HepG2 (cell line): ENCODE results near the gene RASL12. TPM values are rescaled to one million over a fixed set of nuclear protein-coding genes. Genes with fewer than 3 reads are reported as not detected.
A peak's percentile ranks its signal among the peaks of the same experiment; 100 is the strongest.

Experiments used
- CEBPZ ChIP-seq: IDR thresholded peaks from 2 replicates; pipeline ENCODE4 v1.6.1; 2012; ENCODE audit warnings: low read length, improper control_type of control experiment
- ETV5 ChIP-seq: IDR thresholded peaks from 2 replicates; pipeline ENCODE4 v1.6.1; 2018; ENCODE audit warnings: missing biosample characterization, missing genetic modification reagents, inconsistent platforms, borderline replicate concordance
- HHEX ChIP-seq: IDR thresholded peaks from 2 replicates; pipeline ENCODE4 v1.6.1; 2016; ENCODE audit warnings: control low read depth
- MLX ChIP-seq: IDR thresholded peaks from 2 replicates; pipeline ENCODE4 v1.6.1; 2016
- MXI1 ChIP-seq: IDR thresholded peaks from 3 replicates; pipeline ENCODE4 v1.6.1; 2012; ENCODE audit warnings: low read depth, low read length, inconsistent platforms, borderline replicate concordance
- ZBTB10 ChIP-seq: sonication (generic); formaldehyde crosslinking; IDR thresholded peaks from 2 replicates; pipeline ENCODE4 v1.4.0; 2020; ENCODE audit warnings: missing genetic modification reagents, borderline replicate concordance
- ZMAT3 ChIP-seq: sonication (generic); formaldehyde crosslinking; conservative IDR thresholded peaks from 2 replicates; pipeline ENCODE4 v1.7.0; 2021; ENCODE audit warnings: missing genetic modification reagents
- ZNF17 ChIP-seq: sonication (generic); formaldehyde crosslinking; IDR thresholded peaks from 2 replicates; pipeline ENCODE4 v1.5.0; 2020; ENCODE audit warnings: mild to moderate bottlenecking, missing genetic modification reagents
- ZNF329 ChIP-seq: sonication (generic); formaldehyde crosslinking; IDR thresholded peaks from 2 replicates; pipeline ENCODE4 v1.9.0; 2021; ENCODE audit warnings: low read depth, mild to moderate bottlenecking, missing genetic modification reagents
- ZNF333 ChIP-seq: sonication (generic); formaldehyde crosslinking; IDR thresholded peaks from 2 replicates; pipeline ENCODE4 v1.4.0; 2020; ENCODE audit warnings: mild to moderate bottlenecking, missing genetic modification reagents, borderline replicate concordance
- ZNF407 ChIP-seq: sonication (generic); formaldehyde crosslinking; IDR thresholded peaks from one replicate; pipeline ENCODE4 v1.5.1; 2020; ENCODE audit warnings: mild to moderate bottlenecking, missing genetic modification reagents; ENCODE audit errors: not compliant biosample characterization
- ZNF558 ChIP-seq: sonication (generic); formaldehyde crosslinking; IDR thresholded peaks from 2 replicates; pipeline ENCODE4 v1.9.0; 2022; ENCODE audit warnings: mild to moderate bottlenecking, missing genetic modification reagents, borderline replicate concordance
- ZSCAN12 ChIP-seq: sonication (generic); formaldehyde crosslinking; IDR thresholded peaks from 2 replicates; pipeline ENCODE4 v1.9.0; 2021; ENCODE audit warnings: mild to moderate bottlenecking, missing genetic modification reagents
- polyA plus RNA-seq, 8 experiments: library from polyadenylated mRNA; depleted of rRNA in 3 of 8; stranded (reverse) in 7 of 8; unstranded in 1 of 8; fragments of >200 nt; fragmentation: Illumina TruSeq in 4 of 8; extraction: Trizol in 4 of 8; gene quantifications; 2 replicates each; pipeline versions ENCODE4 v1.2.1 to v1.2.3, GENCODE V29; 2011 to 2016; ENCODE audit warnings: low read depth in 4 of 8, missing spikeins in 1 of 8, mixed read lengths in 1 of 8; ENCODE audit not compliant: insufficient read depth in 1 of 8
- total RNA-seq, 5 experiments: library from RNA; depleted of rRNA; stranded (reverse); fragments of >200 nt; fragmentation: Illumina TruSeq; extraction: Trizol; gene quantifications; 2 replicates each; pipeline ENCODE4 v1.2.3, GENCODE V29; 2016; ENCODE audit warnings: low read depth in 1 of 5

The RASL12 gene
- total and polyA plus RNA-seq, 2 of the 13 experiments (the other 11 are each of a cell fraction or from before 2014, with no cell fraction given), result 0.16 to 0.55 TPM

- no peak for TF ChIP-seq ZBTB10 (CRISPR knock-in tag)
- TF ChIP-seq ZNF333, result no peak
- no peak for TF ChIP-seq CEBPZ
- peak; percentile 32; the same call in 1 of the 3 replicates for TF ChIP-seq MXI1
- TF ChIP-seq HHEX (CRISPR knock-in tag), result no peak
- no peak for TF ChIP-seq ZNF558 (CRISPR knock-in tag)
- TF ChIP-seq ZSCAN12 (CRISPR knock-in tag), result 0 out of 2 replicates have a peak, but pooled peaks have one; percentile 47
- TF ChIP-seq MLX (CRISPR knock-in tag), result no peak
- TF ChIP-seq ZNF407 (CRISPR knock-in tag), result no peak
- no peak for TF ChIP-seq ZNF17 (CRISPR knock-in tag)
- peak; percentile 53; the same call in 1 of the 2 replicates for TF ChIP-seq ZMAT3 (CRISPR knock-in tag)
- 0 out of 2 replicates have a peak, but pooled peaks have one; percentile 9 for TF ChIP-seq ETV5
- no peak for TF ChIP-seq ZNF329 (CRISPR knock-in tag)
Observed at GRCh38 chr15:65028921-65029735, 38.7 kb downstream of the RASL12 start, which contains the start of gene MTFMT (continued).
